CD4-positive, alpha-beta T cell treated with Interleukin-10 for 1 hour (primary cell): ENCODE measurements around the gene BTNL9.
"Not testable (repeated sequence)": the region's sequence is repeated elsewhere in the genome, so short reads cannot be mapped to it uniquely, and the experiment has no call there.

ENCODE experiments used
- DNase-seq: peaks from one replicate; pipeline ENCODE4 v3.0.0-alpha.2; 2020

BTNL9 gene

DNA sequence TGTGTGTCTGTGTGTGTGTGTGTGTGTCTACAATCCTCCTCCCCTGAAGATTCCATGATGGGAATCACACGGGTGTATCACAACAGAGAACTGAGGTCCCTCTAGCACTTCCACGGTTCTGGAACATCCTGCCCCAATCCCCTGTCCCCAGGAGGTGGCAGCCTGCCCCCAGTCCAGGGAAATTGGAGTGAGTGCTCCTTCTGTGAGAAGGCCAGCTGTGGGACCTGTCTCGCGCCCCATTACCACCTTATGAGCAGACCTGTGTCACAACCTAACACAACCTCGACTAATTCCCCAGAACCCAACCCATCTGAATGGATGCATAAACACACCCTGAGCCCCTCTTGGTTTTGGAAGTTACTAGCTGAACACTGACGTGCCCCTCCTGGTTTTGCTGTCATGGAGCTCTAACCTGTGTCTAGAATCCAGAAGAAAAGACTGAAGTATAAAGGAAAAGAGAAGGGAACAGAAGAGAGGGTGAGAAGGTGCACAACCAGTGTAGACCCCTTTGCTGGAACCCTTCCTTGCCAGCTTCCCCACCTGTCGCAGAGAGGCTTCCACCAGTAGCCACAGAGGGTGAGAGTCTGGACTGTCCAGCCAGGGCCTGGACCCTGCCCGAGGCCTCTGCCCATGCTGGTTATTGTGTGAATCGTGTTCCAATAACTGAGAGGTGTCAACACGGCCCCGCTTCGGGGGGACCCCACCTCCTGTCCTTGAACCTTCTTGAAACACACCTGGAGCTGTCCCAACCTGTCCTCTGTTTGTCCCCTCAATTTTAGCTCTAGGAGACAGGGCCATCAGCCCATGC, 3.4 kb downstream of the BTNL9 start:
- DNase-seq, result no peak

DNA sequence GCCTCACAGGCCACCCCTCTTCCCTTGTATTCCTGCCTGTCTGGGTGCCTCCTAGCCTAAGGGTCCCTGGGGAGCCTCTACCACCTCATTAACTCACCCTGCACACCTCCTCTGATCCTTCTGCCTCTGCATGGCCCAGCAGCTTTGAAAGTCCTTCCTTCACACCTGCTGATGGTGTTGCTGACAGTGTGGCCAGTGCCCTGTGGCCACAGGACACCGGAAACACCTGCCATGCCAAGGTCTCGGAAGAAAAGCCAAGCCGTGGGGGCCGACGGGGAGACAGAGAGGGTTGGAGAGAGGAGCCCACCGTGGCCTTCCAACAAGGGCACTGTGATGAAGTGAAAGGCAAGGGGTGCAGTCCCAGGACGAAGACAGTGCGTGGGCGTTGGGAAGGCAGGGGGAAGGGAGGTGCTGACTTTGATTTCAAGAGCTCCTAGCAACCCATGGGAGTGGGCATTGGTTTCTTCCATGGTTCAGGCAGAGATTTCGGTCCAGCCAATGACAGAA, 4.1 kb downstream of the BTNL9 start:
- DNase-seq, result no peak

DNA sequence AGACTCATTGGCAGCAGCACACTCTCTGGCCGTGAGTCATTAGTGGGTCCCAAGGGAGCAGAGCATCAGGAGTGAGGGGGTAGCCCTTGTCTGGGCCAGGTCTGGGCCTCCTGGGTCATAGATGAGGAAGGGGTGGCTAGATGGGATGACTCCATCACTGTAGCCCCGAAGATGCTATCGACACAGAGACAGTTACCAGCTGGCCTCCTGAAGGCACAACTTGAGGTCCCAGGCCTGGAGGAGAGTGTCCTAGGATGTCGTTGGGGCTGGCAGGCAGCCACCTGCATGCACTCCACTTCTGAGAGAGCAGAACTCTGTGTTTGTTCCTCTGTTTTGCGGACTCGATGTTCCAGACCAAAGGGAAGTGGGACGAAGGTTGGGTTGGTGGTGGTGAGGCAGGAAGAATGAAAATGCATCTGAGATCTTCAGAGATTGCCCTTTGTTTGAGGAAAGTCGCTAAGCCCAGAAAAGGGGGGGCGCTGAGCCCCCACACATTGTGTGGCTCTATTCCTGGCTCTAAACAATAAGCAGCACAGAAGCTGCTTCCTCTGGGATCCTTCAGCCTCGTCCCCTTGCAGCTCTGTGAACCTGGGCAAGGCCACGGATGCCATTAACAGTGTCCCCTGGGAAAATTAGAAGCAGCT, 4.7 kb downstream of the BTNL9 start:
- no peak for DNase-seq

DNA sequence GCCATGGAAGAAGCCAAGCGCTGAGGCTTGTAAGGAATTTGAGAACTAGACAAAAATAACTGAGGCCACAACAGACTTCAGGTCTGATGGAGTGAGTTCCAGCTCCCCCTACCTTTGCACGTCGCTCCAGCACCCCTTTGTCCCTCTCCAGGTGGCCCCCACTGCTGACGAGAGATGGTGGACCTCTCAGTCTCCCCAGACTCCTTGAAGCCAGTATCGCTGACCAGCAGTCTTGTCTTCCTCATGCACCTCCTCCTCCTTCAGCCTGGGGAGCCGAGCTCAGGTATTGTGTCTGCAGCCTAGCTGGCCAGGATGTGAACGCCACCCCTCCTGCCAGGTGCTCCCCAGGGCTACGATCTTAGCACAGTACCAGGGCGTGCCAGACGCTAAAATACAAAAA, 5.2 kb downstream of the BTNL9 start:
- no peak for DNase-seq

DNA sequence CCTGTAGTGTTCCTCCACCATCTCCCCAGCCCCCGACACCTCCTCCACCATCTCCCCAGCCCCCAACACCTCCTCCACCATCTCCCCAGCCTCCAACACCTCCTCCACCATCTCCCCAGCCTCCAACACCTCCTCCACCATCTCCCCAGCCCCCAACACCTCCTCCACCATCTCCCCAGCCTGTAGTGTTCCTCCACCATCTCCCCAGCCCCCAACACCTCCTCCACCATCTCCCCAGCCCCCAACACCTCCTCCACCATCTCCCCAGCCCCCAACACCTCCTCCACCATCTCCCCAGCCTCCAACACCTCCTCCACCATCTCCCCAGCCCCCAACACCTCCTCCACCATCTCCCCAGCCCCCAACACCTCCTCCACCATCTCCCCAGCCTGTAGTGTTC, 5.8 kb downstream of the BTNL9 start:
- DNase-seq, result not testable (repeated sequence)

DNA sequence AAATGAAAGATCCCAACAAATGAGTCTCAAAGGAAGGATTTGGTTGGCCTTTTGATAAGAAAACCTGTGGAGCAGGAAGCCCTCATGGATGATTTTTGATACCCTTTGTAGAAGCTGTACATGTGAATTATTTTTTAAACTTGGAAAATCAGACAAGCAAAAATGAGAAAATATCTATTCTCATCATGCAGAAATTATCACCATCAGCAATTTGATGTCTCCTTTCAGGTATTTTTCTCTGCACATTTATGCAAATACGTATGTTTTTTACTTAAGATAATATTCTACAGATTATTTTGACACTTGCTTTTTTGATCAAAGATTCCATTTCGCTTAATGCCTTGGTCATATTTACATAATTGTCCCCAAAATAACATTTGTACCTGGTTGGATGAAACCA, 7.2 kb downstream of the BTNL9 start:
- DNase-seq, result no peak

DNA sequence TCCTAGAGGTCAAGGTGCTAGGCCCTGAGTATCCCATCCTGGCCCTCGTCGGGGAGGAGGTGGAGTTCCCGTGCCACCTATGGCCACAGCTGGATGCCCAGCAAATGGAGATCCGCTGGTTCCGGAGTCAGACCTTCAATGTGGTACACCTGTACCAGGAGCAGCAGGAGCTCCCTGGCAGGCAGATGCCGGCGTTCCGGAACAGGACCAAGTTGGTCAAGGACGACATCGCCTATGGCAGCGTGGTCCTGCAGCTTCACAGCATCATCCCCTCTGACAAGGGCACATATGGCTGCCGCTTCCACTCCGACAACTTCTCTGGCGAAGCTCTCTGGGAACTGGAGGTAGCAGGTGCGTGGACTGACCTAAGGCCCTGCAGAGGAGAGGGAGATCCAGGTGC, 7.9 kb downstream of the BTNL9 start:
- DNase-seq, result no peak

DNA sequence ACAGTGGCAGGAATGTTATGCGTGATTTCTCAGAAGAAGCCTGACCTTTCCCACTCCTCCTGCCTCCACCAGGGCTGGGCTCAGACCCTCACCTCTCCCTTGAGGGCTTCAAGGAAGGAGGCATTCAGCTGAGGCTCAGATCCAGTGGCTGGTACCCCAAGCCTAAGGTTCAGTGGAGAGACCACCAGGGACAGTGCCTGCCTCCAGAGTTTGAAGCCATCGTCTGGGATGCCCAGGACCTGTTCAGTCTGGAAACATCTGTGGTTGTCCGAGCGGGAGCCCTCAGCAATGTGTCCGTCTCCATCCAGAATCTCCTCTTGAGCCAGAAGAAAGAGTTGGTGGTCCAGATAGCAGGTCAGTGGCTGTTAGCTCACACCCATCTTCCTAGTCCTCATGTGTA, 9.9 kb downstream of the BTNL9 start:
- no peak for DNase-seq

DNA sequence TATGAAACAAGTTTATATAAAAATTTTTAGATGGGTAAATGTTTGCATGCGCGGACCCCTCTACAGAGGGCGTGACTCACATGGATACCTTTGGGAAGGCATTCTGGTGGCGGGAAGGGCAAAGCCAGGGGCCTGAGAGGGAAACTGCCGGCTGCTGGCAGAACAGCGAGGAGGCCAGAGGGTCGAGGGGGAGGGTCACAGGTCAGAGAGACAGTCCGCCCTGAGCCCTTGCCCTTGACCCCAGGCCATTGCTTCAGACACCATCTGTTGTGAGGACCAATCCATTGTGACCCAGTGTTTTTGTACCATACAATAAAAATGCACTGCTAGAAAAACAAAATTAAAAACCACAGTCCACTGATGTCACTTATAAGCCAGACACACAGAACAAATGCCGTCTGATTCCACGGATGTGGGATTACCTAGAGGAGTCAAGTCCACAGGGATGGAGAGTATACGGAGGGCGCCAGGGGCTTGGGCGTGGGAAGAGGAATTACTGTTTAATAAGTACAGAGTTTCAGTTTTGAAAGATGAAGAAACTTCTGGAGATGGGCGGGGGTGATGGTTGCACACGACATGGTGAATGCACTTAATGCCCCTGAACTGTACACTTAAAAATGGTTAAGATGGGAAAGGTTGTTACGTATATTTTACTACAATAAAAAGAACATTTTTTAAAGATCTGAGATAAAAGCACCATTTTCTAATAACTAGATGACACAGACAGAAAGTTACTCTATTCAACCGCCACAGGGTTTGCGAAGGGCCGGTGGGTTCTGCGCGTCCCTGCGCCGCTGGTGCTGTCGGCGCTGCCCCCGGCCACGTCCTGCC, 12.0 kb downstream of the BTNL9 start:
- DNase-seq, result no peak

DNA sequence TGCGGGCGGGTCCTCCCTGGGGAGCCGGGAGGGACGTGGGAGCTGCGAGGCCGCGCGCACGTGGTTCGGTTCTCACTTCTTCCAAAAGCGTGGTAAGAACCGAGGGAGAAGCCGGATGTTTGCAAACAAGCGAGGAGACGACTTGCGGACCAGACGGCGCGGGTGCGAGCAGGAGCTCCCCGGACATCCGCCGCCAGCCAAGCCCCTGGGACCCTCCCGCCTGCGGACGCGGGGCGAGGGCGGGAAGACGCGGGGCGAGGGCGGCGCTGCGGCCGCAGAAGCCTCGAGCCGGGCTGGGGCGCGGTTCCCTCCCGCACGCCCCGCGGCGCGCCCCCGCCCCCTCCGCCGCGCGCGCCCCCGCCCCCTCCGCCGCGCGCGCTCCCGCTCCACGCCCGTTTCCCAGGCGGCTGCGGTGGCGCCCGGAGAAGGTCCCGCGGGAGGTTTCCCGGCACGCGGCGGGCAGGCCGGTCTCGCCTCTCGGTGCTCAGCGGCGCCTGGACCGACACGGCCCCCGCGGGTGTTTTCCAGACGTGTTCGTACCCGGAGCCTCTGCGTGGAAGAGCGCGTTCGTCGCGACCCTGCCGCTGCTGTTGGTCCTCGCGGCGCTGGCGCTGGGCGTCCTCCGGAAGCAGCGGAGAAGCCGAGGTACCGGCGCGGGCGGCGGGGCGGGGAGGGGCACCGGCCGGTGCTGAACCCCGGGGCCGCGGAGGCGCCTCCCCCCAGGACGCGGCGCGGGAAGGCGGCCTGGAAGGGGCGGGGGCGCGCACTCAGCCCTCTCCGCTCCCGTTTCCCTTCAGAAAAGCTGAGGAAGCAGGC, 12.8 kb downstream of the BTNL9 start:
- peak; percentile 8 for DNase-seq

DNA sequence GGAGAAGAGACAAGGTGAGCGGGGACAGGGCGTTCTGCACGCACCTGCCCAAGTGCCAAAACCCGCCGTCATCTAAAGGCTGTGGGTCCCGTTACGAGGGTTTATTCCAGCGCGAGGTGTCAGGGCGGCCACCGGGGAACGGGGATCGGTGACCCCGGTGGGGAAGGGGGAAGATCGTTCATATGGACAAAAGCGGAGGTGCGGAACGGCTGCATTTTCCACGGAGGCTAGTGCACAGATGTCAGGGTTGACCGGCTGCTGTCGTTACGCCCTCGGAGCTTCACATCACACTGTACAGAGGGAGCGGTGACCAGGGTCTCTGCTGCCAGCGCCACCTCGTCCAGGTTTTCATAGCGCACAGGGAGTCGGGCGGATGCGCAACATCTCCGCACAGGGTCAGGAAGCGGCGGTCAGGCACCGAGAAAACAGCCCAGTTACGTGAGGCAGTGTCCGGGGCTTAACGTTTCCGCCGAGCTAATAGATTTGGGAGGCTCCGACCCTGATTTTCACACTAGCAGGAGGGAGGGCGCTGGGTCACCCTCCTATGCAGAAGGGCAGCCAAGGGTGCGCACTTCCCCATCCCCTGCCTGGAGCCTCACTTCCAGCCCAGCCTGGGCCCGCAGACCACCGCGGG, 13.5 kb downstream of the BTNL9 start:
- DNase-seq, result no peak

DNA sequence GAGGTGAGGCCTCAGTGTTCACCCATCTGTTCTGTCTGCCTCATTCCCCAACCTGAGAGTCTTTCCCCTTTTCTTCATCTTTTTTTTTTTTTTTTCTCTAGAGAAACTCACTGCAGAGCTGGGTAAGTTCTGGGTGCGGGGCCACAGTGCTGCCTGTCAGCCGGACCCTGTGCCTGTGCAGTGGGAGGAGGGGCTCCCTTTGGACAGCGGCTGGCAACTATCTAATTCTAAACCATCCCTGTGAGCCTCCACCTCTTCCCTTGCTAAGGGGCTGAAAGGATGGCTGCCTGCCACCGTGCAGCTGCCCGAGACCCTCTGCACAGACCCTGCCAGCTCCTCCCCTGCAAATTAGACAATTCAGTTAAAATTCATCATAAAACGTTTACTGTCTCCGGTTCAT, 14.1 kb downstream of the BTNL9 start:
- DNase-seq, result no peak

DNA sequence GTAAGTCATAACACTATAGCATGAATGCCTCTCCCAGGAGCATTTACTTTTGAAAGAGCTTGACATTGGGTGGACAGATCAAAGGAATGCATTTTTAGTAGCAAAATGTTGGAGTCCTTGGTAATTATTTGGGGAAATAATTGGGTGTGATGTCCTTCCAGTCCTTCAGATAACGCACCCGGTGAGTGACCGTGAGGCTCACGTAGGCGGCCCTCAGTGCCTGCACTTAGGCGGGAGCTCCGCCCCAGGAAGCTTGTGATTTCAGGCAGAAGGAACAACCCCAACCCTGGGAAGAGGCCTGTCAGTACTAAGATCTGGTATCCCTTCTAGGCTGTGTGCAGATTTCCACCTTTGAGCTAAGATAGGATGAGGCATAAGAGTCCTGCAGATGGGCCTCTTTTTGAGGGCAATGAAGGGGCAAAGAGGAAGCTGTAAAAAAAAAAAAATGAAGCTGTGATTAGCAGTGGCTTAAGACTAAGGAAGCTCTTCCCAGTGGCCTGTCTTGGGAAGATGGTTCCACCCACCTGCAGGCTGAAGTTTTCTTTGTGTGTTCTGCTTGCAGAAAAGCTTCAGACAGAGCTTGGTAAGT, 14.9 kb downstream of the BTNL9 start:
- DNase-seq, result no peak

DNA sequence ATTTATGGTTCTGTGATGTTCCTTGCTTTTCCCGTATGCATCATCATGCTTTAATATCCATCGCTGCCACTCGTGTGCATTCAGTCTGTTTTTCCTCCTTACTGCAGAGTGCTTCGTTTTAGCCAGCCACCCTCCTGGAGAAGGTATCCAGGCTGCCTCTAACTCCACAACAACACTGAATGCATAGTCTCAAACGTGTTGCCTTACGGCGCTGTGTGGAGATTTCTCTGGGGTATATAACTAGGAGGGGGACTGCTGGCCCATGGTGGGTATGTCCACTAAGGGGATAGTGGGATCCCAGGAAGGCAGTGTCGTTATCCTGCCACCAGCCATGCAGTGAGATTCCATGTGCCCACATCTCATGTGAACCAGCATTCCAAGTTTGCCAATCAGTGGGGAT, 16.4 kb downstream of the BTNL9 start:
- no peak for DNase-seq

DNA sequence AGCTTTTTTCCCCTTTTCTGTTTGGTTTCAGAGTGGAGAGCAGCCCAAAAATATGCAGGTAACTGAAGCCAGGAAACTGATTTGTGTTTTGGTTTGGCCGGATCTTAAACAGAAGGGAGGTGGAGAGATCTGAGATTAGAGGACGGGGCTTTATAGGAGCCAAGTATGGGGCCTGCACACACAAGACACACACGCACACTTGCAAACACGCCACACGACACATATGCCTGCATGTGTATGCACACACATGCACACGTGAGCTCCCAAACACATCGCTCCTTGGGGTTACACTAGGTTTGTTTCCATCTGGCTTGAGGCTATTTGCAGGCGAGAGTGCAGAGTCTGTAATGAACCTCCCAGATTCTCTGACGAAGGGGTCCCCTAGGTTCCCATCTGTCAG, 18.3 kb downstream of the BTNL9 start:
- no peak for DNase-seq

DNA sequence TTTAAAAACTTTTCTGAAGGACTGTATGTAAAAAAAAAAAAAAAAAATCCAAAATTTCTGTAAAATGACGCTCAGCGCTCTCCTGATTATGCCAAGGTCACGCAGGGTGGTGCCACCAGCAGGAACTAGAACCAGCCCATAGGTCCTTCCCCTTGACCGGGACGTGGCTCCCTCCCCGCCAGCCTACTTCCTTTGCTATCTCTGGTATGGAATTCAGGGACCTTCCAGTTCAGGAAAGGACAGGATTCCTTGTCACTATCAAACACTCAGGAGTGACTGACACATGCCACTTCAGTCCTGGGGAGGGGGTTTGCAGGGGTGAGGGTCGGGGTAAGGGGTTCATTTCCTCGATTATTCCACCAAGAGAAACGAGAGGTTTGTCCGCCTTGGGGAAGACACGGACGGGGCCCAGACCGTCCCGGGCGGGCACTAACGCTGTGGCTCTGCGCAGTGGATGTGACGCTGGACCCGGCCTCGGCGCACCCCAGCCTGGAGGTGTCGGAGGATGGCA, 18.8 kb downstream of the BTNL9 start:
- no peak for DNase-seq

DNA sequence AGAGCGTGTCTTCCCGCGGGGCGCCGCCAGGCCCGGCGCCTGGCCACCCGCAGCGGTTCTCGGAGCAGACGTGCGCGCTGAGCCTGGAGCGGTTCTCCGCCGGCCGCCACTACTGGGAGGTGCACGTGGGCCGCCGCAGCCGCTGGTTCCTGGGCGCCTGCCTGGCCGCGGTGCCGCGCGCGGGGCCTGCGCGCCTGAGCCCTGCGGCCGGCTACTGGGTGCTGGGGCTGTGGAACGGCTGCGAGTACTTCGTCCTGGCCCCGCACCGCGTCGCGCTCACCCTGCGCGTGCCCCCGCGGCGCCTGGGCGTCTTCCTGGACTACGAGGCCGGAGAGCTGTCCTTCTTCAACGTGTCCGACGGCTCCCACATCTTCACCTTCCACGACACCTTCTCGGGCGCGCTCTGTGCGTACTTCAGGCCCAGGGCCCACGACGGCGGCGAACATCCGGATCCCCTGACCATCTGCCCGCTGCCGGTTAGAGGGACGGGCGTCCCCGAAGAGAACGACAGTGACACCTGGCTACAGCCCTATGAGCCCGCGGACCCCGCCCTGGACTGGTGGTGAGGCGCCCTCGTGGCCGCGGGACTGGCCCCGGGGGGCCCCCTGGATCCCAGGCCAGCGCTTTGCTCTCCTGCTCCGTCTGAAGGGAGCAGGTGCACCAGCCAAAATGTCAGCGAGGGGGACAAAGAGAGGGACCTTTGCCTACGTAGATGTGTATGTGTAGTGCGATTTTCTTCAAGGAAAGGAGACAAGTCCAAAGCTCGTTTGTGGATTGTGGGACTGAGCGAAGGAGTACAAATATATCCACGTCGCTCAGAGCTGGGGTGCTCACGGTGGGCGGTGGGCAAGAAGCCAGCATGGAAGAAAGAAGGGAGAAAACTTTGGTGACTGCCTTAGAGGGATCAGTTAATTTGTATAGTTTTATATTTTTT, 19.5 kb downstream of the BTNL9 start:
- no peak for DNase-seq

DNA sequence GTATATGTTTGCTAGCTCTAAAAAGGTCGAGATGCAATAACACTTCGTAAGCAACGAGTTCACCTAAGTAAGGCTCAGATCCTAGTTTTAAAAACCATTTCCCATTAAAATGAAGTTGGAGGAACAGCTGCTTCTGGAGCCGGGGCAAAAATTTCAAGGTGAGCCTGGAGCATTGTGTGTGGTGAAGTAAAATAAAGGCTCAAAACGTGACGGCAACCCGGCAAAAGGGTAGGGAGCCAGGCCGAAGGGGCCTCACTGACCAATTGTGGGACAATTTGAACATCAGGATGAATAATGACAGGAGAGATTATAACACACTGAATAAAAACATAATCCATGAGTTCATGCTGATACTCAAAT, 20.1 kb downstream of the BTNL9 start:
- DNase-seq, result no peak

DNA sequence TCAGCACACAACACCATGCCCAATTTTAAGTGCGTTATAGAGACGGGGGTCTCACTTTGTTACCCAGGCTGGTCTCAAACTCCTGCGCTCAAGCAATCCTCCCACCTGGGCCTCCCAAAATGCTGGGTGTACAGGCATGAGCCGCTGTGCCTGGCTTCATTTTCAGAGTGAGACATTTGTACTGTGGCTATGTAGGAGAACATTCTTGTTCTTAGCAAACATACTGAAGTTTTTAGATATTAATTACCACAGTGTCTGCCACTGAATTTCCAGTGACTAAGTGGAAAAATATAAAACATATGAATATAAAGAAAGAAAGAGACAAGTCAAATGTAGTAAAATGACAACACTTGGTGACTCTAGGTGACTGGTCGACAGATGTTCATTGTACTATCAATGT, 20.9 kb downstream of the BTNL9 start:
- DNase-seq, result no peak

DNA sequence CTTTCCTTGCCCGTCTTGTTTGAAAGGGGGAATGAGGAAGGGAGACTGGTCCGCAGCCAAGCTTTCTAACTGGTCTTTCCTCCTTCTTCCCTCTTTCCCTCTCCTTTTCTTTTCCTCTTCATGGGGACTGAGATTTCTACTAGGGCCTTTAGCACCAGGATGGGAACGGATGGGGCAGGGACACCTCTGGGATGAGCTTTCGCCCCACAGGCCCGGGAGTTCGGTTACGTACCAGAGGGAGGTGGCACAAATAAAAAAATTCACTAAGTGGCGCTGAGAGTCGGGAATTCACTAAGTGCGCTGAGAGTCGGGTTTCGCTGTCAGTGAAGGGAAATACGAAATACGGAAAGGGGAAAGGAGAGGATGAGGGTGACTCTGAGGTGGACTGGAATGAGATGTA, 21.6 kb downstream of the BTNL9 start:
- DNase-seq, result no peak

DNA sequence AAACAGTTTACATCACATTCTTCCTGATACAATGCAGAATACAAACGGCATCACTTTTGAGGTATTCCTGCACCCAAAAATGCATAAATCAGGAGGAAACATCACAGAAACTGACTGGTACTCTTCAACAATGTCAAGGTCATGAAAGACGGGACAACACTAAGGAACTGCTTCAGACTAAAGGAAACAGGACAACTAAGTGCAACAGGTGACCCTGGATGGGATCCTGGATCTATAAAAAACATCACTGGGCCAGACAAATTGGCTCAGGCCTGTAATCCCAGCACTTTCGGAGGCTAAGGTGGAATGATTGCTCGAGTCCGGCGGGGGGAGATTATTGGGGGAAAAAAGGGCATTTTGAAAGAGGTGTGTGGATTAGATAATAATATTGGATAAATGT, 22.6 kb downstream of the BTNL9 start:
- no peak for DNase-seq
